Left ventricle myocardium inferior (tissue), 1 donor: ENCODE results near the gene ADORA2A. TPM values are rescaled to one million over a fixed set of nuclear protein-coding genes. Genes with fewer than 3 reads are reported as not detected.
A peak's percentile ranks its signal among the peaks of the same experiment; 100 is the strongest.

Experiments
- DNase-seq: peaks from one replicate; pipeline ENCODE4 v3.0.0-alpha.2; 2020
- H3K27ac ChIP-seq: fragments of 200-600 bp; replicated peaks from 2 replicates; pipeline ENCODE4 v1.8.0; 2021
- H3K27me3 ChIP-seq: fragments of 200-600 bp; 2 replicates; pipeline ENCODE4 v1.8.0; 2021; ENCODE audit warnings: low read depth
- H3K36me3 ChIP-seq: fragments of 200-600 bp; 2 replicates; pipeline ENCODE4 v1.8.0; 2021
- H3K4me1 ChIP-seq: fragments of 200-600 bp; 2 replicates; pipeline ENCODE4 v1.8.0; 2021
- H3K4me3 ChIP-seq: fragments of 200-600 bp; 2 replicates; pipeline ENCODE4 v1.8.0; 2021; ENCODE audit warnings: mild to moderate bottlenecking, moderate library complexity
- H3K9me3 ChIP-seq: fragments of 200-600 bp; replicated peaks from 2 replicates; pipeline ENCODE4 v1.8.0; 2021
- CTCF ChIP-seq: fragments of 200-600 bp; IDR thresholded peaks from 2 replicates; pipeline ENCODE4 v1.8.0; 2021; ENCODE audit warnings: antibody characterized with exemption, mild to moderate bottlenecking, borderline replicate concordance
- intact Hi-C: fragments of 100-400 bp; cut with micrococcal nuclease; formaldehyde crosslinking; loops from one replicate; pipeline ENCODE4 v1.11.0; 2022
- total RNA-seq: library from RNA; stranded (reverse); fragmentation: NEBNext Ultra II Directional; extraction: Animal tissue kit (Norgen Biotek cat#: 25700); gene quantifications from one replicate; pipeline ENCODE4 v1.2.1, GENCODE V29; 2021
- donor health status: DM: no; HTN: yes; CAD: no; lungs with severe emphysema.

ADORA2A gene
- total RNA-seq, 1 donor from 2014 or later: 3.6 TPM

GRCh38 chr22:24416095-24416494 lies 11.3 kb upstream of the ADORA2A start:
- intact Hi-C loops: no loop called here
- Histone ChIP-seq H3K27ac (no peak overlapping the region), H3K27me3 (no peaks in the 10 kb centered on the region), H3K36me3 (peaks cover 38% of the 10 kb centered on the region), H3K4me3 (no peak overlapping the region), H3K9me3 (no peaks in the 10 kb centered on the region), H3K4me1 (peaks cover 23% of the 10 kb centered on the region)
- no peak for TF ChIP-seq CTCF
- no peak for DNase-seq

- TF ChIP-seq CTCF: no peak
- no peaks in the 10 kb centered on the region for H3K9me3 ChIP-seq
- H3K4me1 ChIP-seq: peaks cover 28% of the 10 kb centered on the region
- no peaks in the 10 kb centered on the region for H3K27me3 ChIP-seq
- peaks cover 37% of the 10 kb centered on the region for H3K36me3 ChIP-seq
- intact Hi-C loops: no loop called here
- DNase-seq: no peak
- no peak overlapping the region for H3K4me3 ChIP-seq
- H3K27ac ChIP-seq: no peak overlapping the region
Measured at GRCh38 chr22:24416611-24417010, 10.8 kb upstream of the ADORA2A start.

GRCh38 chr22:24417200-24417599 lies 10.2 kb upstream of the ADORA2A start:
- Histone ChIP-seq H3K36me3 (peaks cover 33% of the 10 kb centered on the region), H3K4me1 (peaks cover 34% of the 10 kb centered on the region), H3K4me3 (no peak overlapping the region), H3K27me3 (no peaks in the 10 kb centered on the region), H3K9me3 (no peaks in the 10 kb centered on the region), H3K27ac (no peak overlapping the region)
- no peak for TF ChIP-seq CTCF
- intact Hi-C loops: no loop called here
- DNase-seq: no peak

- DNase-seq: no peak
- peaks cover 29% of the 10 kb centered on the region for H3K36me3 ChIP-seq
- H3K4me3 ChIP-seq: no peak overlapping the region
- H3K4me1 ChIP-seq: peaks cover 43% of the 10 kb centered on the region
- no peaks in the 10 kb centered on the region for H3K9me3 ChIP-seq
- intact Hi-C loops: no loop called here
- no peak for TF ChIP-seq CTCF
- no peaks in the 10 kb centered on the region for H3K27me3 ChIP-seq
- no peak overlapping the region for H3K27ac ChIP-seq
Measured at GRCh38 chr22:24417901-24418641, 9.3 kb upstream of the ADORA2A start.

GRCh38 chr22:24418786-24419474 lies 8.5 kb upstream of the ADORA2A start:
- H3K4me1 ChIP-seq: peaks cover 50% of the 10 kb centered on the region
- intact Hi-C loops: no loop called here
- H3K27me3 ChIP-seq: no peaks in the 10 kb centered on the region
- H3K4me3 ChIP-seq: no peak overlapping the region
- peak overlapping the region; percentile 79 for H3K27ac ChIP-seq
- no peaks in the 10 kb centered on the region for H3K9me3 ChIP-seq
- H3K36me3 ChIP-seq: peaks cover 22% of the 10 kb centered on the region
- no peak for DNase-seq
- no peak for TF ChIP-seq CTCF
